GM04503 (cell line): Measurements from ENCODE around the gene GJA1.
A peak's percentile ranks its signal among the peaks of the same experiment; 100 is the strongest.
"Not testable (repeated sequence)": the region's sequence is repeated elsewhere in the genome, so short reads cannot be mapped to it uniquely, and the experiment has no call there.

ENCODE experiments used
- DNase-seq: peaks from one replicate; pipeline ENCODE4 v3.0.0-alpha.2; 2012; ENCODE audit warnings: low read depth

Gene GJA1

DNA sequence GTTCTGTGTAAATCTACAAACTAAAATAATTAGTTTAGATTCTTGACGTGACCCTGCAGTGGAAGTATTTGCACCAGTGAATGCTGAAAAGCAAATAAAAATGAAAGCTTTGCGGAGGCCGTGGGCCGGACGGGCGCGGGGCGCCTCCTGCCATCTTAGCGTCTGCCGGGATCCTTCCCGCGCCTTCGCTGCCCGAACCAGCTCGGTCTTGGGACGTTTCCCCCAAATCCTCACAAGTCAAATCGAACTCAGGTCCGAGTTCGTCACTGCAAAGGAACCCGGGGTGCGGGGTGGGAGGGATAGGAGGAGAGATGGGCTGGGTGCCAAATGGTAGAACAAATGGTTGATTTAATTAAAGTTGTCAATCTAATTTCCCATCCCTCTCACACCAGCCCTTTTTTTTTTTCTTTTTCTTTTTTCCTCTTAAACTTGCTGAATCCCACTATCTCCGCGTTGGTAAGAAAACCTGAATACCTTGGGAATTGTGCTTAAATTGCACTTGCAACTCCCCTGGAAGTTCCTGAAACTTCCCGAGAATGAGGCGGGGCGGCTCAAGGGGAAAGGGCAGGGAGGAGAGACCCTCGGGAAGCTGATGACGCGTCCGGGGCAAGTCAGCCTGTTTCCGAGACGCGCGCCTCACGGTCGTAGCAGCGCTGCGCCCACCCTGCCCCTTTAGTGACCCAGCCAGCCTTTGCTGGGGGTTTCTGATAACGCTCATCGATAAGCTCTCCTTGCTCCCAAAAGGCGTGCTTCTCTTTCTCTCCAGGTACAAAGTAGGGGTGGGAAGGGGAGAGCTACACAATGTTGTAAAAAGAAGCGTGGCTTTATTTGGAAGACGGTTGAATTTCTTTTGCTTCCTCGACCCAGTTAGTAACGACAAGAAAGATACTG is 1.8 kb downstream of the GJA1 start:
- no peak for DNase-seq

DNA sequence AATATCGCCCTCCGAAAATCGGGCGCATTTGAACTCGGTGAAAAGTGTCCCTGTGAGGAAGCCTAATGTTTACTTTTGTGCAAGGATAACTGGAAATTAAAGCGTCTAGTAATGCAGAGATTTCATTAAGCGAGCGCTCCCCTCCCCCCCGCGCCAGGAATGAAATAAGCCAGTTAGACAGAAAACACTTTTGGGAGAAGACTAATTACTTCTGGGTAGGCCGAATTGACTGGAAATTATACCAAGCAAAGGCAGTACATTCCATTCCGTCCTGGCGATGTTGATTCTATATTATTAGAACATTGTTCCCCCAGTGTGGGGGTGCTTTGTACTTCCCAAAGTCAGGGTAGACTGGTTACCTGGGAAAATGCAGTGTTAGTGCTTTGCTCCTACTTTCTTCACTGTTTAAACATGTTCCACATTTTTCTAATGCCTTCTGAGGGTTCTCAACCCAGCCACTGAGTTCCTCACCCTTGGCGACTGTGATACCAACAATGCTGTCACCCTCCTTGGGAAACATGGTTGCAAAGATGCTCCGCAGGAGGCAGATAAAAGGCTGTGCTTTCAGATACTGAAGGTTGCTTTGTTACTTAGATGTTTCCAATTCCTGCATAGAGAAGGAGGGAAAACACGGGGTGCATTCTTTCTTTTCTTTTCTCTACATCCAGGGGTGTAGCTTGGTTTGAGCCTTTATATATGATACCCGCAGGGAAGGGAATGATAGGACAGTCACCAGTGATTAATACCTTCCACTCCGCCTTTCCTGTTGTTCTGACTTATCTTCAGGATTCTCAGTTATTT is 2.6 kb downstream of the GJA1 start:
- DNase-seq: no peak

DNA sequence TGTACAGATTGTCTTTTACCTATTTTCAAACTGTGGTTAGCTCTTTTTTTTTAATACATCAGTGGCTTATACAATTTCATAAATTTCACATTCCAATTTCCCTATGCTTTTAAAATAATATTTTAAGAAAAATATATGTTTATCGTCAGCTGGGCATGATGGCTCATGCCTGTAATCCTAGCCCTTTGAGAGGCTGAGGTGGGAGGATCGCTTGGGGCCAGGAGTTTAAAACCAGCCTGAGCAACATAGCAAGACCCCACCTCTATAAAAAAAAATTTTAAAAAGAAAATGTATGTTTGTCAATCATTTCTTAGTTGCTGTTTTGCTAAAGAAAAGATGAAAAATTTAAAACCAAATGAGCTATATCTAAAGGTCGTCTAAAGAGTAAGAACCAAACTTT is 3.4 kb downstream of the GJA1 start:
- DNase-seq: no peak

DNA sequence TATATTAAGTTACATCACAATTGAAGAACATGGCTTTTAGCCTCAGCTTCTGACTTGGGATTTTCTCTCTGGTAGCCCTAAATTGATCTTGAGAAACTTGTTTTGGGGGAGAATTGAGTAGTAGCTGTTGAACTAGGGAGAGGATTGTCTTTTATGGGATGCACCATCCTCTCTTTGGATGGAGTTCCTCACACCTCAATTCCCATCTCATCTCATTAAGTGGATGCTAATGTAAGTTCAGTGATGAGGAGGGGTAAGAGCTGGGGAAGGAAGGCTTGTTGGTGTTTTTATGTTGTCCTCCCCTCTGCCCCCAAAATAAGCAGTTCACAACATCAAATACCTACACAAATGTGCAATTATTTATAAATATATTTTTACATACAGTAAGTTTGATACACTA is 4.0 kb downstream of the GJA1 start:
- no peak for DNase-seq

DNA sequence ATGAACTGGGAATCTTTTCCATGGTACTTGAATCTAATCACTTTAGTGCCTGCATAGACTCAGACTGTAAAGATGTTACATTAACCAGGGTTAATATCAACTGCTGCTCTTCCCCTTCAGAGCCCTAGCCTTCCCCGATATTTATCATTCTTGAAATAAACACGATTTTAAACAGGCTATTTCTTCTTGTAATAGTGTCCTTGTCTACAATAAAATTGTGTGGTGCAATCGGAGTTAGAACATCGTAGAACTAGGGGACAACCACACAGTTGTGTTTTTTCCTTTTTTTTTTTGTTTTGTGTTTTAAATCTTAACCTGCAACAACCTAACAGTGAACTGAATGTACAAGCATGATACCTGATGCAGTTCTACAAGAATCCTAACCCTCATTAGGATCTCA is 4.5 kb downstream of the GJA1 start:
- no peak for DNase-seq

DNA sequence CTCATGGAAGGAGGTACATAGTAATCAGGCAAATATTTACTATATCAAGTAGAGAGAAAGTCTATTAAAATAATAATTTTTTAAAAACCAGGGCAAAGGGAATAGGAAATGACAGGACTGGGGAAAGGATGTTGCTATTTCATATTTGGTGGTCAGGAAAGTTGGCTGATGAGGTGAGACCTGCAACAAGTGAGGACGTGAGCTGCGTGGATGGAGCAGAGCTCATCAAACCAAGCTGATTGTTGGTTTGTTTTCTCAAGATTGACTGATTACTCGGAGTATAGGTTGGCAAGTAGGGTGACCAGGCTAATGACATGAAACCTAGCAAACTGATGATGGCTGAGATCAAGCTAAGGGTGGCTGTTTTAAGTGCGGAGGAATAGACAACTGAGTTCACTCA is 6.0 kb downstream of the GJA1 start:
- no peak for DNase-seq

DNA sequence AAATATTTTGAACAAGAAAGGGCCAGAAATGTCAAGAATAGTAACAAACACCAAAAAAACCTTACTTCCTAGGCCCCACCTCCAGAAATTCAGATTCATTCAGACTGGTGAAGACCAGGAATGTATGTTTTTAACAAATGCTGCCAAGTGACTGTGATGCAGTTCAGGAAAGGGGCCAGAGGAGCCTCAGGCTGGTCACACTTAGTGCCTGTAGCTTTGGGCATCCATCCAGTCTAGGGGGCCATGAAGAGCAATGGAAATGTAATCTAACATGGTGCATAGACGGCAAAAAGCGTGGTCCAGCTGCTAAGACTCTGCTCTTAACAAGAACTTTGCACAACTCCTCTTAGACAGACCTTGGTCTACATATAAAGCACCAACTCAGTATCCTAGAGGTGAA is 7.1 kb downstream of the GJA1 start:
- DNase-seq: no peak

DNA sequence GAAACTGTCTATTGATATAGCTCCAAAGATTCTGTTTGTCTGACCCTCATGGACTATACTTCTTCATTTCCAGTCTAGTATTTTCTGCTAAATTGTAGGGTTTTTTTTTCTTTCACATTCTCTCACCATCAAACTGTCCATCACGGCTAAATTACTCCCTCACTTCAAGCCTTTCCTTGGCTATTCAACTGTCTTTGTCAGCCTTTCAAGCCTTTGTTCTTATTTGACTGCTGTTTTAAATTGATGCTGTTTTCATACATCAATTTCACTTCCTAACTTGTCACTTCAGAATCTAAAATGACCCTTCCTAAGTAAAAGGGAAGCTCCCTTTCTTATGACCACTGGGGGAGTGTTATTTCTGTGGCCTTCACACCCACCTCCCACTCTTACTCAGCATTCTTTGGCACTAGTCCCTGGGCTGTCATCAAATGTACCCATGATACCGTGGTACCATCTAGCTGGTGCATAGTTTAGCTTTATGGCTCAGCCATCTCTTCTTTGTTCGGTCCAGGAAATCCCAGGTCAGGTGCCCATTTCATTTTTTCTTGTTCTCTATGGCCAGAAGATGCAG is 8.6 kb downstream of the GJA1 start:
- no peak for DNase-seq

DNA sequence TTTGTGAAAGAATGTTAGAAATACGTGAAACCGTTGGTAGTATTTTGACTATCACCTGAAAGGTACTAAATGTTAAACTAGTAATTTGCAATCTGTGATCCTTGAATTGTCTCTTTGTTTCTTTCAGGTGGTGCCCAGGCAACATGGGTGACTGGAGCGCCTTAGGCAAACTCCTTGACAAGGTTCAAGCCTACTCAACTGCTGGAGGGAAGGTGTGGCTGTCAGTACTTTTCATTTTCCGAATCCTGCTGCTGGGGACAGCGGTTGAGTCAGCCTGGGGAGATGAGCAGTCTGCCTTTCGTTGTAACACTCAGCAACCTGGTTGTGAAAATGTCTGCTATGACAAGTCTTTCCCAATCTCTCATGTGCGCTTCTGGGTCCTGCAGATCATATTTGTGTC is 11.3 kb downstream of the GJA1 start:
- DNase-seq: not testable (repeated sequence)

DNA sequence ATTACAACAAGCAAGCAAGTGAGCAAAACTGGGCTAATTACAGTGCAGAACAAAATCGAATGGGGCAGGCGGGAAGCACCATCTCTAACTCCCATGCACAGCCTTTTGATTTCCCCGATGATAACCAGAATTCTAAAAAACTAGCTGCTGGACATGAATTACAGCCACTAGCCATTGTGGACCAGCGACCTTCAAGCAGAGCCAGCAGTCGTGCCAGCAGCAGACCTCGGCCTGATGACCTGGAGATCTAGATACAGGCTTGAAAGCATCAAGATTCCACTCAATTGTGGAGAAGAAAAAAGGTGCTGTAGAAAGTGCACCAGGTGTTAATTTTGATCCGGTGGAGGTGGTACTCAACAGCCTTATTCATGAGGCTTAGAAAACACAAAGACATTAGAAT is 12.3 kb downstream of the GJA1 start:
- DNase-seq: not testable (repeated sequence)

DNA sequence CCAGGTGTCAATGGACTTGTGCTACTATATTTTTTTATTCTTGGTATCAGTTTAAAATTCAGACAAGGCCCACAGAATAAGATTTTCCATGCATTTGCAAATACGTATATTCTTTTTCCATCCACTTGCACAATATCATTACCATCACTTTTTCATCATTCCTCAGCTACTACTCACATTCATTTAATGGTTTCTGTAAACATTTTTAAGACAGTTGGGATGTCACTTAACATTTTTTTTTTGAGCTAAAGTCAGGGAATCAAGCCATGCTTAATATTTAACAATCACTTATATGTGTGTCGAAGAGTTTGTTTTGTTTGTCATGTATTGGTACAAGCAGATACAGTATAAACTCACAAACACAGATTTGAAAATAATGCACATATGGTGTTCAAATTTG is 13.1 kb downstream of the GJA1 start:
- not testable (repeated sequence) for DNase-seq

DNA sequence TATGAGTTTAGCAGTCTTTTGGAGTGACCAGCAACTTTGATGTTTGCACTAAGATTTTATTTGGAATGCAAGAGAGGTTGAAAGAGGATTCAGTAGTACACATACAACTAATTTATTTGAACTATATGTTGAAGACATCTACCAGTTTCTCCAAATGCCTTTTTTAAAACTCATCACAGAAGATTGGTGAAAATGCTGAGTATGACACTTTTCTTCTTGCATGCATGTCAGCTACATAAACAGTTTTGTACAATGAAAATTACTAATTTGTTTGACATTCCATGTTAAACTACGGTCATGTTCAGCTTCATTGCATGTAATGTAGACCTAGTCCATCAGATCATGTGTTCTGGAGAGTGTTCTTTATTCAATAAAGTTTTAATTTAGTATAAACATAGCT is 13.9 kb downstream of the GJA1 start:
- DNase-seq: no peak

DNA sequence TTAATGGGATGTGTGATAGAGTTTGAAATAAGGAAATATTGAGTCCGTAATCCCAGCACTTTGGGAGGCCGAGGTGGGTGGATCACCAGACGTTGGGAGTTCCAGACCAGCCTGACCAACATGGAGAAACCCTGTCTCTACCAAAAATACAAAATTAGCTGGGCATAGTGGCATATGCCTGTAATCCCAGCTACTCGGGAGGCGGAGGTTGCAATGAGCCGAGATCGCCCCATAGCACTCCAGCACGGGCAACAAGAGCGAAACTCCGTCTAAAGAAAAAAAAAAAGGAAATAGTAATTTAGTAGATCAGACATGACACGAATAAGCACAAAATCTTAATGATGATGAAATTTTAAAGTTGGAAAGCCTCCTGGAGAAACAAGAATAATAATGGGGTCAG is 14.8 kb downstream of the GJA1 start:
- DNase-seq: no peak

DNA sequence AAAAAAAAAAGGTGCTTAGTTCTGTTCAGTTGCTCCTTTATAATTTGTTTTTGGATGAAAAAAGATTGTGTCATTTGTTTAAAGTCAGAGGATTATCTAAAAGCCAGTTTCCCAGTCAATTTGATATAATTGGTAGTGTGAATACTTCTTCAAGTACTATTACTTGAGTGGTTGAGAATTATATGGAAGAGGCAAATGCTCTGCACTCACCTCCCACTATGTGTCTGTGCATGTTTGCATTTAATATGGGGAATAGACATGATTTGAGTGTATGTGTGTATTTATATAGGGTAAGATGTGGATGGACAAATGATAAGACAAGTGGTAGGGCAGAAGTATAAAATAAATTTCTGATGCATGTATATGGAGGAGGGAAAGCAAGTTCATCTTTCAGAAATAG is 15.8 kb downstream of the GJA1 start:
- no peak for DNase-seq

DNA sequence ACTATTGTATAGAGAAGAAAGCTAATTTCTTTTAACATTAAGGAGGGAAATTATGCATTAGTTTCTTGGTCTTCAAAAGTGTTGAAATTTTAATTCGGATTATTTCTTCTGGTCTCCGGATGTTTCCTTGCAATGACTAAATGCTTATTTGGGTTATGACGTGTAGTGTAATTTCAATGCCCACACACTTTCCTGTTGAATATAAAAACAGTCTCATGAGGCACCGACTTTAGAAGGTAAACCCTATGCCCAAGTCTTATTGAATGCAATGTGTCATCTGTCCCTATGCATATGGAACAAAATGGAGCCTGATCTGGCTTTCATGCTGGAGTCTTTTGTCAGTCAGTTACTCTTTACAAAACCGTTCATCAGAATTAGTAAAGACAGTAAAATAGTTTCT is 17.7 kb downstream of the GJA1 start:
- DNase-seq: no peak

DNA sequence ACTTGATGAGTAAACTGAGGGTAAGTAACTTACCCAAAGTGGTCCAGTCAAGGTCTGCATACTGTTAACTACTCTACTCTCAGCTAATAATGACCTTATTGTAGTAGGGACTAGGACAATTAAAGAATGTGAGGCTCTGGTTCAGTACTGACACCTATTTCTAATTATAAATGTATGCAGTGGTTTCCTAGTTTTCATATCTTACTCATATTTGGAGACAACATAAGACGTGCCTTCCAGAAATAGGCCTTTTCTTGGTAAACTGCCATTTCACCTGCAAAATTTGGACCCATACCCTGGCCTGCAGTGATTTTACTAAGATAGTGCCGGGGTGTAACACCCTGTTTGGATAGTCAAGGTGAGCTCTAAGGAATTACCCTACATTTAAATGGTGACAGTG is 24.7 kb downstream of the GJA1 start:
- DNase-seq: no peak

DNA sequence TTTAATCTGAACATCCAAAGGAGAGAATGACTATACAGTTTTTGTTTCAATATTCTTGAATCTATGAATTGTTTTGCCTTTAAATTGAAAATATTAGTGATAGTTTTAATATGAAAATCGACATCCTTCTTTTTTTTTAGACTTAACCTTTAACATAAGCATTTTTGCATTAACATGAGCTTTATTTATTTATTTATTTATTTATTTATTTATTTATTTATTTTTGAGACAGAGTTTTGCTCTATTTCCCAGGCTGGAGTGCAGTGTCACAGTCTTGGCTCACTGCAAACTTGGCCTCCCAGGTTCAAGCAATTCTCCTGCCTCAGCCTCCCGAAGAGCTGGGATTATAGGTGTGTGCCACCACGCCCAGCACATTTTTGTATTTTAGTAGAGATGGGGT is 27.6 kb downstream of the GJA1 start:
- no peak for DNase-seq

DNA sequence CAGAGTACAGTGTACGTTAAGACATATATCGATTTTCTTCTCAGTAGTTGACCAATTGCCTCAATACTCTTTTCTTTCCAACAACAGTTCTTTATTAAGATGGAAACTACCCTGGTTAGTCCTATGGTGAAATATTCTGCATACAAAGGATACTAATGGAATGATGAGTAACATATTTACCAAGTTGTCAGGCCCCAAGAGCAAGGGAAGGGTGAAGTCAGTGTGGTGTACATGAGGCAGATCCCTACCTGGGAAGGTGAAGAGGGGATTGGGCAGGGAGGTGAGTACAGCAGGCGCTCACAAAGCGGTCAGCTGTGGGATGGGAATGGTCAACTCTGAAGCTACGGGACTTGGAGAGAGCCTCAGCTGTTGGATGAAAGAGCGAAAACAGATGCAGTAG is 29.7 kb downstream of the GJA1 start:
- no peak for DNase-seq

DNA sequence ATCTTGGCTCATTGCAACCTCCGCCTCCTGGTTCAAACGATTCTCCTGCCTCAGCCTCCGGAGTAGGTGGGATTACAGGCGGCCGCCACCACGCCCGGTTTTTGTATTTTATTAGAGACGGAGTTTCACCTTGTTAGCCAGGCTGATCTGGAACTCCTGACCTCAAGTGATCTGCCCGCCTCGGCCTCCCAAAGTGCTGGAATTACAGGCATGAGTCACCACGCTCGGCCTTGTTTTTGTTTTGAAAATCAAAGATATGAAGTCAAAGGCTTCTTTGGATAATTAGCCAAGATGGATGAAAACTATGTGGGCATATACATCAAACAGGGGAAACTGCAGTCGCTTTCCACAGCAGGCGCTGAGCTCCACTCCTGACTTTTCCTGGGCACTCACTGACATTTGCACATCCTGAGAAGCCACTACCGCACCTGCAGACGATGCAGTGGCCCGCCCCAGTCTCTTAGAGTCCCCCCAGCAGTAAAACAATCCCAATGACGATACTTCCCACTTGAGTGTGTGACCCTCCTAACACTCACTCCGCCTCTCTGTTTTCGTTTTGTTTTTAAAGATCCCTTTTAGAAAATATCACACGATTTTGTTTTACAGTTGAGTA is 44.1 kb downstream of the GJA1 start:
- DNase-seq: no peak

DNA sequence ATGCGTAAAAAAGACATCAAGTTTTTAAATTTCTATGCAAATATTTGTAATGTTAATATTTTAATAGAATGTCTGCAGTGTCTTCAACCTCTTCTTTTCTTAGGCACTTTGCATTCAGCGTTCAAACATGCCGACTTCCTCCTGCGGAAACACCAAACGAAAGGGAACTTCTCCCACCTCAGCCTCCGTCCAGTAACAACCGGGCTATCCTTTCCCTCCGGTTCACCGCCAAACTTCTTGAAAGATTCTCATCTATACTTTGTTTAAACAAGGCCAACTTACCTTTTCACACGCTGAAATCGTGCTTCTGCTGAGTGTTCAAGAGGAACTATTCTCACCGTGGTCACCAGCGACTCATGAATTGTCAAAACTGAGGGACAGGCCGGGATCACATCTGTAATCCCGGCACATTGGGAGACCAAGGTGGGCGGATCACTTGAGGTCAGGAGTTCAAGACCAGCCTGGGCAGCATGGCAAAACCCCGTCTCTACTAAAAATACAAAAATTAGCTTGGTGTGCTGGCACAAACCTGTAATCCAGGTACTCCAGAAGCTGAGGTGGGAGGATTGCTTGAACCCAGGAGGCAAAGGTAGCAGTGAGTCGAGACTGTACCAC is 44.8 kb downstream of the GJA1 start:
- DNase-seq: no peak

DNA sequence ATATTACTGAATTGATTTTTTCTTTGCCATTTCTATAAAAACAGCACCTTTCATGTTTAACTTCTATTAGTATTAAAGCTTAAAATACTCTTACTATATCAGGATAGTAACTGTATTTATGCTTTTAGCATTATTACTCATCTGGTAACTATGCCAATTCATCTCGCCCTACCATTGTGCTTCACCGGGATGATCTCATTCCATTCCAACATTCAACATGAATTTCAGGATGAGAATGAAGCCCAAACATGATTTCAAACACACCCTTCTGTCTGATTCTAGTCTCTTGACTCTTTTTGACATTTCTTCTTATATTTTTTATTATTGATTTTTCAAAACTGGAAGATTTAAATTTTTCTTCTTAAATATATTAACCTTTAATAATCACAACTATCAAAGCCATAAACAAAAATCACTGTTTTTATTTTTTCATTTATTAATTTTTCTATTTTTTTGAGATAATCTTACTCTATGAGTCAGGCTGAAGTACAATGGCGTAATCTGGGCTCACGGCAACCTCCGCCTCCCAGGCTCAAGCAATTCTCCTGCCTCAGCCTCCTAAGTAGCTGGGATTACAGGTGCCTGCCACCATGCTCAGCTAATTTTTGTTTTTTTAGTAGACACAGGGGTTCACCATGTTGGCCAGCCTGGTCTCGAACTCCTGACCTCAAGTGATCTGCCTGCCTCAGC is 46.7 kb downstream of the GJA1 start:
- peak; percentile 27 for DNase-seq

DNA sequence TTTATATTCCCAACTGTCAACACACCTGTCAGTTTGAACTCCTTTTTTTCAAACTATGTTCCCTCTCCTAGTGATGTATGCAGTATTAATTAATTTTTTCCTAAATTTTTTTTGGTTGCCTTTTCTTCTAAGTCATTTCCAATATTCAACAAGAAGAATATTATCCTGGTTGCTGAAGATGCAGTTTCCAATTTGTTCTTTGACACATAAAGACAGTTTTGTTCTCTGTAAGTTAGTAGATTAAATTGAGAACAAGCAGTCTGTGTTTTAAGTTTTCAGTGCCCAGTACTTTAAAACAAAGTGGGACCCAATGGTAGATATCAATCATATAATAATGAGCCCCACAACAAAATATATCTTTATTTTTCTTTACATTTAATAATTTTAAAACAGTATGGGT is 47.3 kb downstream of the GJA1 start:
- no peak for DNase-seq
